K562 treated with DMSO at 1 percent for 48 hours (cell line): ENCODE measurements around the gene MKNK2. TPM values are rescaled to one million over a fixed set of nuclear protein-coding genes. Genes with fewer than 3 reads are reported as not detected.

Experiments used
- total RNA-seq: library from RNA; unstranded; fragments of 300-600 nt; gene quantifications from 2 replicates; pipeline ENCODE4 v1.2.3, GENCODE V29; 2022; ENCODE audit warnings: low replicate concordance; ENCODE audit errors: extremely low read depth

The MKNK2 gene
- 245 TPM in 1 of 2 replicates, not detected in the other for total RNA-seq

GRCh38 chr19:2050991-2051772, at the start of gene MKNK2:
MKNK2 (minus strand) TSS chr19:2051244; CDS start chr19:2050851, 393 bp downstream.

GRCh38 chr19:2096480-2097202, 45.6 kb upstream of the MKNK2 start, which contains the start of gene IZUMO4:
IZUMO4 (plus strand) TSS chr19:2096915; CDS start chr19:2096946, 31 bp downstream.

GRCh38 chr19:2096034-2096479, 45.0 kb upstream of the MKNK2 start, which contains the start of gene MOB3A:
MOB3A (minus strand) TSS chr19:2096326; CDS start chr19:2078560, 17,766 bp downstream.

GRCh38 chr19:2015608-2015950, 35.5 kb downstream of the MKNK2 start, which contains the start of gene BTBD2:
BTBD2 (minus strand) TSS chr19:2015714; CDS start chr19:2015703, 11 bp downstream.

Other genes with a start within 250 kb of the MKNK2 start
- gene ATP8B3, start 239.0 kb downstream of the MKNK2 start, total RNA-seq = not detected in 2 replicates
- not detected in 2 replicates for gene REXO1, start 202.8 kb downstream of the MKNK2 start, total RNA-seq
- gene KLF16, start 187.7 kb downstream of the MKNK2 start, total RNA-seq = not detected in 2 replicates
- gene ABHD17A, start 165.7 kb downstream of the MKNK2 start, total RNA-seq = 314 TPM in 1 of 2 replicates, not detected in the other
- gene ADAT3, start 145.8 kb downstream of the MKNK2 start, total RNA-seq = not detected in 2 replicates
- not detected in 2 replicates for gene SCAMP4, start 145.8 kb downstream of the MKNK2 start, total RNA-seq
- gene CSNK1G2, start 110.1 kb downstream of the MKNK2 start, total RNA-seq = 170 TPM in 1 of 2 replicates, not detected in the other
- not detected in 2 replicates for gene BTBD2, start 35.5 kb downstream of the MKNK2 start, total RNA-seq
- not detected in 2 replicates for gene MOB3A, start 45.1 kb upstream of the MKNK2 start, total RNA-seq
- not detected in 2 replicates for gene IZUMO4, start 45.7 kb upstream of the MKNK2 start, total RNA-seq
- gene AP3D1, start 100.3 kb upstream of the MKNK2 start, total RNA-seq = 532 TPM in 1 of 2 replicates, not detected in the other
- gene DOT1L, start 112.7 kb upstream of the MKNK2 start, total RNA-seq = not detected in 2 replicates
- gene PLEKHJ1, start 185.1 kb upstream of the MKNK2 start, total RNA-seq = 447 TPM in 1 of 2 replicates, not detected in the other
- gene SF3A2, start 185.6 kb upstream of the MKNK2 start, total RNA-seq = not detected in 2 replicates
- 225 TPM in 1 of 2 replicates, not detected in the other for gene AMH, start 198.1 kb upstream of the MKNK2 start, total RNA-seq
- gene JSRP1, start 205.2 kb upstream of the MKNK2 start, total RNA-seq = not detected in 2 replicates
- not detected in 2 replicates for gene PEAK3, start 230.9 kb upstream of the MKNK2 start, total RNA-seq